ENCODE data around the gene ACSS1.

ACSS1 gene

GRCh38 chr20:25046181-25046641, 11.7 kb downstream of the ACSS1 start:
- DNase-seq = no peak

- no peak for DNase-seq
Measured at GRCh38 chr20:25045343-25045712, 12.6 kb downstream of the ACSS1 start.

GRCh38 chr20:25044660-25045342, 13.1 kb downstream of the ACSS1 start:
- peak; percentile 61 for DNase-seq

GRCh38 chr20:25044261-25044560, 13.7 kb downstream of the ACSS1 start:
- no peak for DNase-seq

GRCh38 chr20:25043499-25044260, 14.3 kb downstream of the ACSS1 start:
- no peak for DNase-seq

DNA sequence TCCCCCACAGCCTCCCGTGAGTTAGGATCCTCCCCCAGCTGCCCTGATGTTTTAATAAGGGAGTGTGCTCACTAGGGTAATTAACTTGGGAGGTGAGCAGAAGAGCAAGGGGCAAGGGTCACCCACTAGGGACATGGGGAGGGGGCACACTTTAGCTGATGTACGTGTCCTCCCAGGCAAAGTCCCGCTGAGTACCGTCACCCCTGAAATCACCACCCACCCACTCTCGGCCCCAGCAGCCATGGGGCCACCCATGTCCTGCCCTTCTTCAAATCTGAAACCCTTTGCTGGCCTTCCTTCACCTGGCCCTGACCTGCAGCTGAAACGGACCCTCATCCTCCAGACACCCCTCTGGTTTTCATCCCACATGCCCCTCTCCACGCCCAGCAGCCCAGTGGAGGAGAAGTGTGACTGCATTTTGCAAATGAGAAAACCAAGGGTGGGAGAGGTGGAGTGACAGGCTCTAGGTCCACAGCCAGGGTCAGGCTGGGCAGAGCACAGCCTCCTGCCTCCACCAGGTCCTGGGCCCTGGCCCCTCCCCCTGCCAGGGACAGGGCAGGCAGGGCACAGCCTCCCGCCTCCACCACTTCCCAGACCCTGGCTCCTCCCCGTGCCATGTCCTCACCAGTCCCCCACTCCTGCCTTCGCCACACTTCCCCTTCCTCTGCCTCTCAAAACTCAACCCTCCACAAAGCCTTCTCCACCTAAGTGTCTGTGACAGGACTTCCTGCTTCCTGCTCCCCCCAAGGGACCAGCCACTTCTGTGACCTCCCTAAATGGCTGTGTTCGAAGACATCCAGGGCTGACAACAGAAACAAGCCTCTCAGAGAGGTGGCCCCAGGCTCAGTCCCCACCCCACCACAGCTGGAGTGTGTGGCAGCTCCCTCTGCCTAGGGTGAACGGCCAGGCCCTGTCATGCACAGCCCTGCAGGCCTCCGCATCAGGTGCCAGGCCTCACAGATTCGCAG, 15.1 kb downstream of the ACSS1 start:
- DNase-seq = peak; percentile 83

DNA sequence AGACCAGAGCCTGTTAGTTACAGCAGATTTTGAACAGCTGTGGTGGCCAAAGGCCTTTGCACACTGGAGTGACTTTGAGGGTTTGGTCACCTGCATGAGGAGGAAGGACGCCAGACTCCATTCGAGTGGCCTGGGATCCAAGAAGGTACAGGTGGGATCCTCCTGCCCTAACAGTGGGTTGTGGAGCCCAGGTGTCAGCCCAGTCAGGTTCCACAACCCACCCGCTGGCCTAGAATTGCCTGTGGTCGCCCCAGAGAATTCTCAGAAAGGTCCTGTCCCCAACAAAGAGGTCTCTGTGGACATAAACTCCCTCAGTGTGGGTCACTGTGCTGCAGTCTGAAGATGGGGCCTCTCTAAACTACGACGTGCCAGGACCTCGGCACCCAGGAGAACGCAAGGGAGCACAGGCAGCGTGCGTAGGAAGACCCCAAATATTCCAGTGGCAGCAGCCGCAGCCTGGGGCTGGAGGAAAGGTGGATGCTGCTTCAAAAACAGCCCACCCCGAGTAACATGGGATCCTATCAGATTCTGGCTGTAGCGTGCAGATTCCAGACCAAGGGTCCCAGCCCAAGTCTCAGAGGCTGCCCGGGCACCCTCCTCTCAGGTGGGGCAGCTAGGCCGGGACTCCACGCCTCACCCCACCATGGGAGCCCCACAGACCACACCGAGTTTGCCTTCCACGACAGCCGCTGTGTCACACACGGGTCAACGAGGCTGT, 16.0 kb downstream of the ACSS1 start:
- DNase-seq = no peak

GRCh38 chr20:25040438-25040831, 17.5 kb downstream of the ACSS1 start:
- DNase-seq = peak; percentile 97

DNA sequence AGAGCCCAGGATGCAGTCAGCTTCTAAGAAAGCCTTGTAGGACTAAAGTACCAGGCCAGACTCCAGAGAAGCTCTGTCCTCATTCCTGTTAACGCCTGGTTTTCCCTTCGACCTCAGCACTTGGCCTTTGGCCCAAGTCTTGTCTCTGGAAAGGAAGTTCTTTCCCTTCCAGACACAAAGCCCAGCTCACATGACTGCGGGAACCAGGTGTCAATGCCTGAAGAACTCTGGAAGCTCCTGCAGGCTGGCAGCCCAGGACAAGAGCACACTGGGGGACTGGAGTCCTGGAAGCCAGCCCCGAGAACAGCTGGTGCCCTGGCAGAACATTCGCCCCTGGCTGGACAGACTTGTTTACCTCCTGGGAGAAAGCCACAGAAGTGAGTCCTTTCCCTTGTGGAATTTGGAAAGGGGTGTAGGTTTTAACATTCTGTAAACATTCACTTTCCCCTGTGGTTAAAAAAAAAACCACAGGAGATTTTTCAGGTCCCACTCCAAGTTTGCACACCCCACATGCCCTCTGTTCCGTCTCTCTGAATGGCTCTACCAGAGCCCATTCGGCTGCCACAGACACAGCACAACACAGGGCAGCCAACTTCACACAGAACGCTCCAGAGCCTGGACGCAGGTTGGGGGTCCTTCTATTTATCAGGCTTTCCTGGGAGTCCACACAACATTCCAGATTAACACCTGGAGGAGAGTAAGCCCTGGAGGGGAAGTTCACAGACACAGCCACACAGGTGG, 18.1 kb downstream of the ACSS1 start:
- no peak for DNase-seq

DNA sequence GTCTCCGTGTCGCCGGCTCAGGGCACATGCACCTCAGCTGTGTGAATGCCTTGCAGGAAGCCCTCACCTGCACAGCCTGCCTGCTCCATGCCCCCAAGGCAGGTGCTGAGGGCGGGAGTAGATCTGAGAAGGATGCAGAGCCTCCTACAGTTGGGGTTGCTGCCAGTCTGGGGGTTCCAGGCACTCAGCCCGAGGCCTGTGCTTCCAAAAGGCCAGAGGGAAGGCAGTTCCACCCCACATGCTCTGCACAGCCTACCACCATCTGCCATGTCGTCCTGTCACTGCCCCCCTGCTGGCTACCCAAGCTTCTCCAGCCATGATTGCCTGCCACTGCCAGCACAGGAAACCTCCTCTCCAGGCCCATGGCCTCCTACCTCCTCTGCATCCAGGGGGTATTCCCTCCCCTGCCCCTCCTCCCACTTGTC, 19.3 kb downstream of the ACSS1 start:
- no peak for DNase-seq

DNA sequence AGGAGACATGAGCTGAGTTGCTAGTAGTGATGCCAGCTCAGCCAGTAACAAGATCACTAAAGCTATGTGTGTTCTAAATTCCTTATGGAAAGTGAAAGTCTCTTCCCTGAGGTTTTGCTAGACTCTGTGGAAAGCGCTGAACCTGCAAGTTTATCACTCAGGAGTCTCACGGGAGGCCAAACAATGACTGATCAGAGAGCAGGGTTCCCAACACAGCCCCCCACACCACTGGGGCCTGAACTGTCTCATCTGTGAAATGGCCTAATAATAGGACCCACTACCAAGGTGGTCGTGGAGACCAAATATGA, 19.9 kb downstream of the ACSS1 start:
- no peak for DNase-seq

GRCh38 chr20:25037288-25038102, 20.4 kb downstream of the ACSS1 start:
- DNase-seq = no peak

GRCh38 chr20:25036331-25036936, 21.5 kb downstream of the ACSS1 start:
- peak; percentile 31 for DNase-seq

DNA sequence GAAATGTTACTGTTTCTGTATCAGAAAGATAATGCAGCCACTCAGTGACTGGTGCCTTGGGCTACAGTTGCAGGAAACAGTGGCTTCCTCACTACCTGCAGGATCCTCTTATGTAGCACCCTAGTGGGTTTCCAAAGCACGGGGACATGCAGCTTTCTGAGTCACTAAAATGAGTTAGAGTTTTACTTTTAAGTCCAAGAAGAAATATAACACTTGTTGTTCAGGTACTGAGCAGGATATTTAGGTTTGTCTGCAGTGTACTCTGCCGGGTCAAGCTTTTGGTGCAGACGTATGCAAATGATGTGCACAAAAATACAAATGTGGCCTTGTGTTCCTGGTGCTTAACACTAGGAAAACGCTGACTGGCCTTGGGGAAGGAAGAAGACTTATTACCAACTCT, 22.0 kb downstream of the ACSS1 start:
- DNase-seq = peak; percentile 75

DNA sequence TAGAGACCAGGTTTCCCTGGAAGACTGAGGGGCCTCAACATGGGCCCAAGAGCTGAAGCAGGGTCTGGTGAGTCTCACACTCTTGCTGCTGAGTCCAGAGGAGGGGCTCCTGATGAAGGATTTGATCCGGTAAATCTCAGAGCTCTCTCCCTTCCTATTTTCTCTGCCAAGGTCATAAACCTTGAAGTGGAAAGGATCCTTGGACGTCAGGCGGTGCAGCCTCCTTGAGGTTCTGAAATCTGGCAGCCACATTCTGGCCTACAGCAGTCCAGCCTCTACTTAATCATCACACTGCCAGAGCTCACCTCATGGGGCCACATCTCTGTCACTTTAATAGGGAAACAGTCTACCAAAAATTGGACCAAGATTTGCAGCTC, 24.0 kb downstream of the ACSS1 start:
- DNase-seq = no peak

DNA sequence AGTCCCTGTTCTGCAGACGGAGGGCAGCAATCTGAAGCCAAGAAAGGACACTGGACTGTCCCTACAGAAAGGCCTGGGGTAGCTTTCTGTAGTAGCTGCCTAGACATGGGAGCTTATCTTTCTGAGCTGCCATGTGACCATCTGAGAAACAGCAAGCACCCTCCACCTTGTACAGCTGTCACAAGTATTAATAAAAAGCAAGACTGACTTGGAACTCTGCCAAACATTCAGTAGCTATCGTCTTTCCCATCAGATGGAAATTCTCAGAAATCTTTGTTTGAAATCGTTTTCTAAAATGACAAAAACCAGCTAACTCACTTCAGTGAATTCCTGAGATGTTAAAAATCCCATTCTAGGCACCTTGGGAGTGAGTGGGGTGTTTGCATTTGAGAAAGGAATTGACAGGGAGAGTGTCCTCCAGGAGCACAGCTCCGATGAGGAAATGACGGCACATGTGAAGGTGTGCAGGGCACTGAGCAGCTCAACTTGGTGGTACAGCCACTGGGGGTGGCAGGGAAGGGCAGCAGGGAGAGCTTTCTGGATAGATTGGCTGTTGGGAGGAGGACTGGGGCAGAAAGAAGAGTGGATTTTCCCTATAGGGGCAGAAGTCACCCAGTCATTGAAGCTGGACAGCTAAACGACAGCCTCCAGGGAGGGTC, 24.5 kb downstream of the ACSS1 start:
- DNase-seq = peak; percentile 80

DNA sequence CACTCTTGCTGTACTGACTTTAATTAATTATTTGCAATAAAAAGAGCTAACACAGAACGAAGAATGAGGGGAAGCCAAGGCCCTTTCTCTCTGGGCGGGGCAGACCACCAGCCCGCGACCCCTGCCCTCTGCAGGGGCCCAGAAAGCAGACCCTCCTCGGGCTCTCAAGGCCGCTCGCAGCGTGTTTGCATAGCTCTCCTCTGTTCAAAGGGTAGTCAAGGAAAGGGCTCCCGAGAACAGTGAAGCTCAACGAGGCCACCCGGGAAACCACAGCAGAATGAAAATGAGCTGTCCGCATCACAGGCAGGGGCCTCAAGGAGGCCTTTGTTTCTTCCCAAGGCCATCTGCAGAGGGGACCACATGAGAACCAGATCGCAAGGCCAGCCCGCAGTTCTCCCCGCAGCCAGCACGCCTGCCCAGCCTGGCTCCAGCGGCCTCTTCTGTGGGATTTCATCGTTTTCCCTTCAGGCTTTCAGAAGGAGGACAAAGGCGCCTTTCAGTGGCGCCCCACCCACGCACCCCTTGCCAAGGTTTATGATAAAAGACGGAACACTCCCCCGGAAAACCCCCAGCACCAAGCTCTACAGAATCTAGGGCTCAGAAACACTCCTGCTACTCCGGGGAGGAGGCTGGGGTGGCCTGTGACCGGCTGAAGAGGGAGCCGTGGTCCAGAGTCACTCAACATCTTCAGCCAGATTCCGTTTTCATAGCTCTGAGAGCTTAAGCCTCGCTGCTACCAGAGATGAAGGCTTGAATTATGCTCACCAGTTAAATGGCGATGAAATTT, 25.3 kb downstream of the ACSS1 start:
- no peak for DNase-seq

- no peak for DNase-seq
Measured at GRCh38 chr20:25032065-25032477, 25.9 kb downstream of the ACSS1 start.

GRCh38 chr20:25031241-25031640, 26.7 kb downstream of the ACSS1 start:
- no peak for DNase-seq
